HG03571 (cell line): Measurements from ENCODE around the gene PRKAG1.
A peak's percentile ranks its signal among the peaks of the same experiment; 100 is the strongest.
"Not testable (repeated sequence)": the region's sequence is repeated elsewhere in the genome, so short reads cannot be mapped to it uniquely, and the experiment has no call there.

Source experiments
- ATAC-seq: cut with Tn5 transposase; IDR thresholded peaks from one replicate; pipeline ENCODE4 v1.9.1; 2021; ENCODE audit not compliant: unreplicated experiment

The PRKAG1 gene

GRCh38 chr12:49018261-49019119, at the start of gene PRKAG1:
TSS of gene PRKAG1 (minus strand) at chr12:49018776. CDS start at chr12:49018740, 36 bp downstream.
- ATAC-seq: peak; percentile 87

GRCh38 chr12:49066120-49066519, 47.5 kb upstream of the PRKAG1 start:
- no peak for ATAC-seq

DNA sequence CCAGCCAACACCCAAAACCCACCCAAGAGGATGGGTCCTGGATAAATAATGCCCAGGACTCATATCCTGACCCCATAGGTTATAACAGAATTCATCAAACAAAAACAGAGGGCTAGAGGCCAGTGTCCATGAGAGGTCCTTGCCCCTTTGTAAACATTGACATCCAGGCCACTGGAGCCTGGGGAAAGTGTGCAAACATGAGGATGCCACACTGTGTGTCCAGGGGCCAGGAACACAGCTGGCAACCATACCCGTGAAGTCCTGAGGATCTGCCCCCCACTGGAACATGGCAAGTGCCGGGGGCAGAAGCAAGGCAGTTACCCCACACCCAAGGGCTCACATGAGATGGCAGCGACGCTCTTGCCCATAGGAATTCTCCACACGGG, 46.2 kb upstream of the PRKAG1 start:
- ATAC-seq: no peak

- not testable (repeated sequence) for ATAC-seq
Measured at GRCh38 chr12:49061916-49062315, 43.3 kb upstream of the PRKAG1 start.

DNA sequence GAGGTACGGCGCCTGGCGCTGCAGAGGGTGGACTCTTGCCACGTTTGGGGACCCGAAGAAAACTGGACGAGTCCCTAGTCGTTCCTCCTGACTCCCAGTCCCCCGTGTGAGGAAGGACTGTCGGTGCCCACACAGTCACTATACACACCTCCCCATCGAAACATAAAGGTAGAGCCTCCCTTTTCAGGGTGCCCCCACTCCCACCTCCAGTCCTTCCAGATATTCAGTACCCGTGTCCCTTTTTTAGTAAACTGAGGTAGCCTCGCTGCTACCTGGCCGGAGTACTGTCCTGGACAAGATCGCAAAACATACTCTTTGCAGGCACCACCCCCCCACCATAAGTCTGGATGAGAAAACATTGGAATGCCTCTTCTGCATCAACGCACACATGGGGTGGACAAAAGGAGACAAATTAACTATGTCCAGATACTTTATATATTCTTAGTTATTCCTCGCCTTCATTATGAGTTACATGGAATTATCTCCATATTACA, 42.6 kb upstream of the PRKAG1 start:
- ATAC-seq: no peak

- ATAC-seq: peak; percentile 45
Measured at GRCh38 chr12:49060237-49061156, 41.9 kb upstream of the PRKAG1 start, which contains the start of gene KMT2D. TSS of gene KMT2D (minus strand) at chr12:49060794. CDS start at chr12:49055324, 5,470 bp downstream.

DNA sequence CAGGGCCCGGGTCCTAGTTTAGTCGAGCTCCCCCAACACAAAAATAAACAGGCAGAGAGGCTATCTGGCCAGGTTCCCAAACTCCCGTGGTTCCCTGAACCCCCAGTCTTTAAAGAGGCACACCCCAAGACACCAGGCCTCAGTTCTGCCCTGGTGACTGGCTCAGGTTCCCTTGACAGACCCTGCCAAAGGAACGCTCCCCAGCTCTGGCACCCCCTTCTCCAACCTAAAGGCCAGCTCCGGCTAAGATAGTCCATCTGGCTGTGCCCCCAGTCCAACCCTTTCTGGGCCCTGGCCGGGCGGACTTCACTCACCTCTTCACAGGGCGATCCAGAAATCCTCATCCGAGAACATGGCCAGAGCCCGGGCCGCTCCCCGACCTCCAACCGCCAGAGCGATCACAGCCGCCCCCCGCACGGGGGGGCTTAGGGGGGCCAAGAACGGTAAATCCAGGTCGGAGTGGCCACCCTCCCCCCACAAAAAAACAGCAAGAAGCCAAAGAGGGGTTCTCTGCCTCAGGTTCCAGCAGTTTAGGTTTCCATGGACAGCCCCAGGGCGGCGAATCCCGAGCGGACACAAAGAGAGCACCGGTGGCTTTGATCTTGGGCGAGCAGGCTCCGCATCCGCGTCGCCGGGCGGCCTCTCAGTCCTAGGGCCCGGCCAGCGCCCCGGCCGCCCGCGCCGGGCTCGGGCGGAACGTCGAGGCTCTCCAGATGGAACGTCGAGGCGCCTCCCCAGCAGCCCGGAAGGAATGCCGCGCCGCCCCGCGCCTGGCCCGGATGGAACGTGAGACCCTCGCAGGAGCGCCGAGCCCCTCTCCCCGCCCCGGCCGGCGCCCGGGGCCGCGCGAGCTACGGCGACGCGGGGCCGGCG, 41.0 kb upstream of the PRKAG1 start:
- ATAC-seq: peak; percentile 17

DNA sequence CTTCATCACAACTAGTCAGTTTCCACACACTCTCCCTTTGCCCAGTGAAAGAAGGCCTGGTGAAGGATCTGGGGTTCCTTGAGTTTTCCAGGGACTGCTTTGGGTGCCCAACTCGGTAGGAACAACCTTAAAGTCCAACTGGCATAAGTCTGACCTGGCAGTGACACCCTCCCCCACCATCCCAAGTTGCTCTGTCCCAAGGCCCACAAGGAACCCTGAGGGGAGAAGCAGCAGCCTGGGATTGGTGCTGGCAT, 40.4 kb upstream of the PRKAG1 start:
- no peak for ATAC-seq

DNA sequence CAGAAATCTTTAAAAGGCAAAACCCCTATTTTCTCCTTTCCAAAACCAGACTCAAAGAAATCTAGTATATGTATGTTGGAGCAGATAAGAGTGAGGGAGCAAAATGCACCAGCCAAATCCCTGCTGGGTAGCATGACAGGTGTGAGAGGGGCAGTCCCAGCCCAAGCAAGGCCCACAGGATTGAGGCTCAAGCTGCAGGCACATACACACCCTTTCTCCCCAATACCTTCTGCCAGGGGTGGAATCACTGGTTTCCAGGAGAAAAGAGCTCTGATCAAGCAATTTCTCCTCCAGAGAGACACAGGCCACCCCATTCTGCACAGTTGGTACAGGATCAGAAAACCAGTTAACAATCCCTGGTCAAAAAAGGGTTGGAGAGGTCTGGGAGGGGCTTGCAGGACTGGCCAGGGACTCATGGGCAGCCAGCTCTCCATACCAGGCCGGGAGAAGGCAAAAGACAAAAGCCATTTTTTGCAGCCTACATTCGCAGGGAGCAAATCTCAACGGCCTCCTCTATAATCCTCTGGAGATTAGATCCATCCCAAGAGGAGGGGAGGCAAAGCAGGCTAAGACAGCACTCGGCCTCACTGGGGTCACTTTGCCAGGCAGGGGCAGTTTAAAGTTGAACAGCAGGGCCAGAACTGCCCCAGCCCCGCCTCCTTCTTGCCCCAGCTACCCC, 39.9 kb upstream of the PRKAG1 start:
- no peak for ATAC-seq

GRCh38 chr12:49057888-49058287, 39.3 kb upstream of the PRKAG1 start:
- no peak for ATAC-seq

- peak; percentile 53 for ATAC-seq
Measured at GRCh38 chr12:49055978-49056754, 37.6 kb upstream of the PRKAG1 start.

DNA sequence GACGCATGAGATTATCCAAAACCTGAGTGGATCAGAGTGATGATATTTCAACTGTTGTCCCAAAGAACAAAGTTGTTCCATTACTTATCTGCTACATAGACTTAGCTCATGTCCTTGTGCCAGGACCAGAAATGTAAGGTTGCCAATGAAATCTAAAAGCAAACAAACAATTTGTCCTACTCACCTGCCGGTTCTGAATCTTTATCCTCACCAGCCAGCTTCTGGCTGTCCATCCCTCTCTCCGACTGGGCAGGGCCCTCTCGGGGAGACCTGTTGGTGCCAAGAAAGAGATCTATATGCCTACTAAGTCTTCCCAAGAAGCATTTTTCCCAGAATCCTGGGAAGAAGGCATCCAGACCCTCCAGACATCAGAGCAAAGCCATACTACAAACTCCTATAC, 36.5 kb upstream of the PRKAG1 start:
- ATAC-seq: no peak

DNA sequence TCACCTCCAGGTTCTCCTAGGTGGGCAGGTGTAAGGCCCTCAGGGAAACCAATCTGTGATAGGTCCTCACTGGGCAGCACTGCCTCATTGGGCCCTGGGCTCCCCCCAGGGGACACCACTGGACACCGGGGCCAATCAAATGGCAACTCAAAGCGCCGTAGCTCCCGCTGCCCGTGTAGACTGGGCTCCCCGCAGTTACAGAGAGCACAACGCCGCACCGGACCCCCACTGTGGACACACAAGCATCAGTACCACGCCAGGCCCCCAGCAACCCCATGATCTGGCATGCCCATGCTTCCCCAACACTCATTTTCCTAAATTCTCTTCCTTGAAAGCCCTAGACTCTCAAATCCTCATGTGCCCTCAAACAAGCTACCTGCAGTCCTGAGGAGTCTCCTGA, 35.9 kb upstream of the PRKAG1 start:
- ATAC-seq: no peak

GRCh38 chr12:49054096-49054495, 35.5 kb upstream of the PRKAG1 start:
- no peak for ATAC-seq

GRCh38 chr12:49052451-49053208, 34.1 kb upstream of the PRKAG1 start:
- ATAC-seq: no peak

- ATAC-seq: no peak
Measured at GRCh38 chr12:49051777-49052438, 33.3 kb upstream of the PRKAG1 start.

DNA sequence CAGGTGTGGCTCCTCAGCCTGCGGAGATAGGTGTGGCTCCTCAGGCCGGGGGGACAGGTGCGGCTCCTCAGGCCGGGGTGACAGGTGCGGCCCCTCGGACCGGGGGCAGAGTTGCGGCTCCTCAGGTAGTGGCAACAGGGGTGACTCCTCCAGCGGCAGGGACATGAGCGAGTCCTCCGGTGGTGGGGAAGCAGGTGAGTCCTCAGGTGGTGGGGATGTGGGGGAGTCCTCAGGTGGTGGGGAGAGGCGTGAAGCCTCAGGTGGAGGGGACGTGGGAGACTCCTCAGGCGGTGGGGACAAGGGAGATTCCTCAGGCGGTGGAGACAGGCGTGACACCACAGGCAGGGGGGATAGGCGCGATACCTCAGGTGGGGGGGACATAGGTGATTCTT, 32.8 kb upstream of the PRKAG1 start:
- no peak for ATAC-seq
